ENCODE results near the gene SEPTIN1. TPM values are rescaled to one million over a fixed set of nuclear protein-coding genes. Genes with fewer than 3 reads are reported as not detected.

Gene SEPTIN1
- total and polyA plus RNA-seq, 2 of the 4 experiments (the other 2 are of a cell fraction): 0.24 TPM; not detected in 1

GRCh38 chr16:30418350-30419181 is 36.2 kb upstream of the SEPTIN1 start:
- no peaks in the 10 kb centered on the region for H3K27me3 ChIP-seq (ENCODE audit: control insufficient read depth, insufficient read depth, low read length)
- peaks cover 17% of the 10 kb centered on the region for H3K36me3 ChIP-seq (ENCODE audit: control insufficient read depth, insufficient read depth, low read length)
- H2BK120ac ChIP-seq (ENCODE audit: low read depth, low read length): no peak overlapping the region
- intact Hi-C loops (cut with micrococcal nuclease): no loop called here
- BruUV-seq (replicated peaks): no TSS peak
- CTCF ChIA-PET: interaction anchor here (0.8 to 1.0 kb wide), 3 partner anchors 9 to 210 kb away, joined by 3 to 4 read pairs (median 3); partner anchors contain the start of gene DCTPP1
- H2BK15ac ChIP-seq (ENCODE audit: low read depth, low read length): no peak overlapping the region
- H2AFZ ChIP-seq (replicated peaks; ENCODE audit: low read length, poor library complexity): peak overlapping the region; percentile 95
- no peak overlapping the region for H3K56ac ChIP-seq (ENCODE audit: extremely low read depth, insufficient read depth, low read length)
- peaks cover 0 to 26% of the 10 kb centered on the region in 2 experiments; a peak in 2 of 4 replicates for H3K79me1 ChIP-seq (ENCODE audit: low read depth in 1 of 2, low read length in 2 of 2)
- no peak overlapping the region for H3K4ac ChIP-seq (ENCODE audit: low read depth, low read length)
- H3K27ac ChIP-seq (ENCODE audit: insufficient read depth, low read length): no peak overlapping the region
- H2AK9ac ChIP-seq (replicated peaks; ENCODE audit: low read depth, low read length, poor library complexity): peak overlapping the region; percentile 60
- H3K14ac ChIP-seq (replicated peaks; ENCODE audit: low read depth, low read length): no peak overlapping the region
- H3K9me3 ChIP-seq (ENCODE audit: control insufficient read depth, insufficient read depth, low read length): no peaks in the 10 kb centered on the region
- H3K9me1 ChIP-seq (ENCODE audit: insufficient read depth, low read length): peaks cover 6% of the 10 kb centered on the region; the same call in 1 of the 2 replicates
- no peak overlapping the region for H4K8ac ChIP-seq (ENCODE audit: low read depth in 2 of 2, low read length in 2 of 2)
- no peak overlapping the region for H3K18ac ChIP-seq (ENCODE audit: low read depth, low read length)
- WGBS, 2 experiments (ENCODE audit: extremely low coverage in 2 of 2, insufficient read length in 1 of 2): 100% methylated on average over 1 of the region's 31 CpGs; no CpG with 5 or more reads in 1 of the 2 experiments
- ATAC-seq (ENCODE audit: low read depth) (no peak), DNase-seq (no peak)
- no peak overlapping the region; the same call in 1 of the 2 replicates for H3K23ac ChIP-seq (ENCODE audit: low read depth, low read length)
- H4K91ac ChIP-seq (ENCODE audit: insufficient read depth, low read depth, low read length): no peak overlapping the region
- H3K4me3 ChIP-seq (ENCODE audit: insufficient read depth, low read depth, low read length): peak overlapping the region; percentile 65
- H2BK20ac ChIP-seq (ENCODE audit: low read depth, low read length): no peak overlapping the region
- H4K20me1 ChIP-seq (ENCODE audit: insufficient read depth, low read length): peaks cover 9% of the 10 kb centered on the region
- no peak overlapping the region for H2AK5ac ChIP-seq (ENCODE audit: low read depth, low read length)
- H3K4me1 ChIP-seq (ENCODE audit: control insufficient read depth, insufficient read depth, low read length): no peaks in the 10 kb centered on the region
- no peak overlapping the region for H4K5ac ChIP-seq (ENCODE audit: low read depth, low read length)
- POLR2A ChIA-PET (ENCODE audit: unreplicated experiment): no interaction called here
- in situ Hi-C loops (cut with MboI; ENCODE audit: low sequenced_read_pairs): loop anchor here (25.0 kb wide), 1 partner anchor 231 kb away; the partner anchor contains the start of genes BOLA2B, CORO1A, SLX1A and SULT1A3
- H2BK5ac ChIP-seq (ENCODE audit: low read depth, low read length, poor library complexity, severe bottlenecking): no peak overlapping the region
- dilution Hi-C loops (cut with HindIII; ENCODE audit: low sequenced_read_pairs, unreplicated experiment): no loop called here
- peak overlapping the region; percentile 68 for H3K4me2 ChIP-seq (ENCODE audit: low read depth, low read length)
- H3K9ac ChIP-seq (ENCODE audit: low read depth, low read length): no peak overlapping the region
- no peak for TF ChIP-seq MXI1 (IDR thresholded peaks at IDR 0.05; ENCODE audit: borderline replicate concordance, low read depth, low read length)
- no peak for TF ChIP-seq CEBPB (IDR thresholded peaks at IDR 0.05; ENCODE audit: low read depth, low read length)
- TF ChIP-seq BHLHE40 (IDR thresholded peaks at IDR 0.05; ENCODE audit: low read depth, low read length): no peak
- TF ChIP-seq NFE2L2 (IDR thresholded peaks at IDR 0.05; ENCODE audit: low read depth, low read length): no peak
- no peak for TF ChIP-seq CTCF (conservative IDR thresholded peaks at IDR 0.05; ENCODE audit: low read depth, low read length)
- TF ChIP-seq ELK1 (IDR thresholded peaks at IDR 0.05; ENCODE audit: borderline replicate concordance, low read depth, low read length): no peak
- TF ChIP-seq FOS (IDR thresholded peaks at IDR 0.05; ENCODE audit: low read depth, low read length): no peak
- TF ChIP-seq USF2 (IDR thresholded peaks at IDR 0.05; ENCODE audit: low read depth, low read length): no peak
- TF ChIP-seq RCOR1 (IDR thresholded peaks at IDR 0.05; ENCODE audit: insufficient replicate concordance, low read length): no peak
- no peak for TF ChIP-seq SMC3 (IDR thresholded peaks at IDR 0.05; ENCODE audit: low read depth, low read length)
- no peak for TF ChIP-seq RFX5 (IDR thresholded peaks at IDR 0.05; ENCODE audit: low read depth, low read length)
- TF ChIP-seq MAFK (IDR thresholded peaks at IDR 0.05; ENCODE audit: low read depth, low read length): no peak
- no peak for TF ChIP-seq CHD1 (IDR thresholded peaks at IDR 0.05; ENCODE audit: low read depth, low read length)
- no peak for TF ChIP-seq POLR2A (IDR thresholded peaks at IDR 0.05; ENCODE audit: low read depth, low read length)
- TF ChIP-seq RAD21 (IDR thresholded peaks at IDR 0.05; ENCODE audit: low read length): no peak

Measured in IMR-90 (cell line).